ENCODE results near the gene IL22RA1.

Gene IL22RA1

GRCh38 chr1:24149866-24150233, 6.9 kb upstream of the IL22RA1 start:
- TF ChIP-seq CTCF (IDR thresholded peaks at IDR 0.05; ENCODE audit: insufficient read depth, low read depth, low read length, missing control alignments): no peak
- H3K4me3 ChIP-seq (ENCODE audit: low read length): peak overlapping the region; percentile 43
- peak; percentile 95 for DNase-seq (ENCODE audit: low read depth)

- DNase-seq (ENCODE audit: low read depth): no peak
- H3K4me3 ChIP-seq (ENCODE audit: low read length): no peak overlapping the region
- TF ChIP-seq CTCF (IDR thresholded peaks at IDR 0.05; ENCODE audit: insufficient read depth, low read depth, low read length, missing control alignments): no peak
Observed at GRCh38 chr1:24147816-24148215, 4.9 kb upstream of the IL22RA1 start.

GRCh38 chr1:24147194-24147593, 4.3 kb upstream of the IL22RA1 start:
- no peak for TF ChIP-seq CTCF (IDR thresholded peaks at IDR 0.05; ENCODE audit: insufficient read depth, low read depth, low read length, missing control alignments)
- no peak for DNase-seq (ENCODE audit: low read depth)
- H3K4me3 ChIP-seq (ENCODE audit: low read length): no peak overlapping the region

DNA sequence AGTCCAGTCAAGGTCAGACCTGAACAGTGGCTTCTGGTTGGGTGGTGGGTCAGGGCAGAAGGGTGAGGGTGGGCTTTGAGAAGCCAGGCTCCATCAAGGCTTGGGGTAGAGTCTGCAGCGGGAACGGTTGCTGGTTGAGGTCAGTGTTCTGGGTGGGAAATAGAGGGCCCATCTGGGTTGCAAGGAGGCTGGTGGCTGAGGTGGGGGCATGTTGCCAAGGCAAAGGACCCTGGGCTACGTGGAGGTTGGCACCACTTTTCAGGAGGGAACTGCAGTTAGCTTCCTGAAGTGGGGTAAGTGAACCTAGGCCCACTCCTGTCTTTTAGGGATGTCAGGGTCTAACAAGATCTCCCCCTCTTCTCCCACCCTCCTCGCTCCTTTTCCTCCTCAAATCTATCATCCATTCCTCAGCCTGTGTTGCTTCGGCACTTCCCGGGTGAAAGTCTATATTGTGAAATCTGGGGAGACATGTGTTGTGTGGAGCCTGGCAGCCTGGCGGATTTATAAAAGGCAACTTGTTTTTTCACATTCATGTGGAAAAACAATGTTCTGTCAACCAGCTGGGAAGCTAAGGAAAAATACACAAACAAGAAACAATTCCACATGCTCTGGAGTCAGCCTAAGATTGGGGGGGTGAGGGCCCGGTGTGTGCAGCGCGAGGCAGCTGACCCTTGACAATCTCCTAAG, 1.5 kb downstream of the IL22RA1 start:
- no peak for TF ChIP-seq CTCF (IDR thresholded peaks at IDR 0.05; ENCODE audit: insufficient read depth, low read depth, low read length, missing control alignments)
- DNase-seq (ENCODE audit: low read depth): no peak
- H3K4me3 ChIP-seq (ENCODE audit: low read length): no peak overlapping the region

DNA sequence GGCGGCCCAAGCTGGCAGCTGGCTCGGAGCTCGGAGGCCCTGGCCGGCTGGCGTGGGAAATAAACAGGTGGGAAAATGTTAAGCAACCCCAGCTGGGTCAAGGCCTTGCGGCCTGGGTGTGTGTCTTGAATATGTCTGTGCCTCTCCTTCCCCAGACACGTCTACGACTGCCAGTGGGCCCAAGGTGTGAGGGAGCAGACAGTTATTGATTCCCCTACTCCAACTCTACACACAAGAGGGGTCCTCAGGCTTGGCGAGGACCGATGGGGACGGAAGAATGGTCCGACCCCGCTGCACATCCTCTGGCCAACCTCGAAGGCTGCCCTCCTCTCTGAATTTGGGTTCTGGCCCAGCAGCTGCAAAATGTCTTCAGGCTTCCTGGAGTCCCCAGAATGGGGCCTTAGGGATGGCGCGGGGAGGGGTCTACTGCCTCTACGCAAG, 2.2 kb downstream of the IL22RA1 start:
- TF ChIP-seq CTCF (IDR thresholded peaks at IDR 0.05; ENCODE audit: insufficient read depth, low read depth, low read length, missing control alignments): no peak
- H3K4me3 ChIP-seq (ENCODE audit: low read length): no peak overlapping the region
- DNase-seq (ENCODE audit: low read depth): no peak

- no peak for DNase-seq (ENCODE audit: low read depth)
- TF ChIP-seq CTCF (IDR thresholded peaks at IDR 0.05; ENCODE audit: insufficient read depth, low read depth, low read length, missing control alignments): no peak
- H3K4me3 ChIP-seq (ENCODE audit: low read length): no peak overlapping the region
Observed at GRCh38 chr1:24139841-24140425, 3.0 kb downstream of the IL22RA1 start.

DNA sequence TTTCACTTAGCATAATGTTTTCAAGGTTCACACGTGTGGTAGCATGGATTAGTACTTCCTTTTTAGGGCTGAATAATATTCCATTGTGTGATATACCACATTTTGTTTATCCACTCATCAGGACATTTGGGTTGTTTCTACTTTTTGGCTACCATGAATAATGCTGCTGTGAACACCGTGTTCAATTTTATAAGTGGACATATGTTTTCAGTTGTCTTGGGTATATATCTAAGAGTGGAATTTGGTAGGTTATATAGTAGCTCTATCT, 3.8 kb downstream of the IL22RA1 start:
- no peak for DNase-seq (ENCODE audit: low read depth)
- no peak for TF ChIP-seq CTCF (IDR thresholded peaks at IDR 0.05; ENCODE audit: insufficient read depth, low read depth, low read length, missing control alignments)
- no peak overlapping the region for H3K4me3 ChIP-seq (ENCODE audit: low read length)
